Osteocyte (in vitro differentiated cells): Measurements from ENCODE around the gene MOB3B. TPM values are rescaled to one million over a fixed set of nuclear protein-coding genes. Genes with fewer than 3 reads are reported as not detected.

Experiments used
- DNase-seq: peaks from one replicate; pipeline ENCODE4 v3.0.0; 2021; ENCODE audit warnings: mixed read lengths; ENCODE audit not compliant: unreplicated experiment; ENCODE audit errors: extremely low spot score
- H3K27ac Mint-ChIP-seq: one replicate; pipeline ENCODE4 v1.8.0; 2021; ENCODE audit warnings: mild to moderate bottlenecking, mixed read lengths; ENCODE audit not compliant: unreplicated experiment
- H3K27me3 Mint-ChIP-seq: one replicate; pipeline ENCODE4 v1.8.0; 2021; ENCODE audit warnings: mixed read lengths; ENCODE audit not compliant: unreplicated experiment
- H3K36me3 Mint-ChIP-seq: one replicate; pipeline ENCODE4 v1.8.0; 2021; ENCODE audit warnings: mixed read lengths; ENCODE audit not compliant: unreplicated experiment
- H3K4me1 Mint-ChIP-seq: one replicate; pipeline ENCODE4 v1.8.0; 2021; ENCODE audit warnings: mixed read lengths; ENCODE audit not compliant: unreplicated experiment
- H3K4me3 Mint-ChIP-seq: one replicate; pipeline ENCODE4 v1.8.0; 2021; ENCODE audit warnings: mild to moderate bottlenecking, moderate library complexity, mixed read lengths; ENCODE audit not compliant: unreplicated experiment
- H3K9me3 Mint-ChIP-seq: one replicate; pipeline ENCODE4 v1.8.0; 2021; ENCODE audit warnings: mixed read lengths; ENCODE audit not compliant: unreplicated experiment
- total RNA-seq: library from RNA; stranded (reverse); gene quantifications from 2 replicates; pipeline ENCODE4 v1.2.1, GENCODE V29; 2021
- TF ChIP-seq, protein P1 (sequence below): fragments of 200-600 bp; sonication (generic); IDR thresholded peaks from 2 replicates; pipeline ENCODE4 v1.5.0; 2021; ENCODE audit warnings: antibody characterized with exemption, mild to moderate bottlenecking, moderate library complexity

The MOB3B gene
- total RNA-seq, 1 donor from 2014 or later, result 7.6 TPM

DNA sequence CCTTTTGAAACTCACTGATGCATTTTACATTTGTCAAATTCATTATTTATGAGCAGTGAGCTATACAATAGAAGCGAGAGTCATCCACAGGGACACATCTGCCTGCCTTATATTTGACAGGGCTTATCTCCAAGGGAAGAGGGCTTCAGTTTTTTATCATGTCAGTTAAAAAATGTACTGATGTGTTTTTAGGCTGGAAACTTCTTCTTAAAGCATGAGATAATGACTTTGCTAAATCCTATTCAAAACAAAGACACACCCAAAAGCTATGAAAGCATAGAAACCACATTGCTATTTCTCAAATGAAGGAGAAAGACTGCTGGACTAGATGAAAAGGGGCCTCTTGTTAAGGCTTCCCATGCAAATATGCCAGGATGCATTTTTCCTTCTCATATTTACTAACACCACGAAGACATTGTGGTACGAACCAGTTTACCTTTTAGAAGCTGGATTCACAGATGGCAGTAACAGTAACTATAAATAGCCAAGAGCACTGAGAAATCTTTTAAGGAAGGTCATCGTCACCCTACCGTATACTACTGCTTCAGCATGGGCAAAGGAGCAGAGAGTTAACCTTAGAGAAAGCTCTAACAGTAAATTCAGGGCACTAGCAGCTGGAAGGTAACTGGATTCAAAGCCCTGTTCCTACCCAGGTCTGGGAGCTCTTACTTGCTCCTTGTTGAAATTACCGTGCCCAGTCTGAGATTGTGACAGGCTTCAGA, 91.8 kb downstream of the MOB3B start:
- no peaks in the 10 kb centered on the region for H3K9me3 Mint-ChIP-seq
- peaks cover 22% of the 10 kb centered on the region for H3K4me1 Mint-ChIP-seq
- TF ChIP-seq, protein P1, sequence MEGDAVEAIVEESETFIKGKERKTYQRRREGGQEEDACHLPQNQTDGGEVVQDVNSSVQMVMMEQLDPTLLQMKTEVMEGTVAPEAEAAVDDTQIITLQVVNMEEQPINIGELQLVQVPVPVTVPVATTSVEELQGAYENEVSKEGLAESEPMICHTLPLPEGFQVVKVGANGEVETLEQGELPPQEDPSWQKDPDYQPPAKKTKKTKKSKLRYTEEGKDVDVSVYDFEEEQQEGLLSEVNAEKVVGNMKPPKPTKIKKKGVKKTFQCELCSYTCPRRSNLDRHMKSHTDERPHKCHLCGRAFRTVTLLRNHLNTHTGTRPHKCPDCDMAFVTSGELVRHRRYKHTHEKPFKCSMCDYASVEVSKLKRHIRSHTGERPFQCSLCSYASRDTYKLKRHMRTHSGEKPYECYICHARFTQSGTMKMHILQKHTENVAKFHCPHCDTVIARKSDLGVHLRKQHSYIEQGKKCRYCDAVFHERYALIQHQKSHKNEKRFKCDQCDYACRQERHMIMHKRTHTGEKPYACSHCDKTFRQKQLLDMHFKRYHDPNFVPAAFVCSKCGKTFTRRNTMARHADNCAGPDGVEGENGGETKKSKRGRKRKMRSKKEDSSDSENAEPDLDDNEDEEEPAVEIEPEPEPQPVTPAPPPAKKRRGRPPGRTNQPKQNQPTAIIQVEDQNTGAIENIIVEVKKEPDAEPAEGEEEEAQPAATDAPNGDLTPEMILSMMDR, result no peak
- H3K4me3 Mint-ChIP-seq, result no peak overlapping the region
- H3K27me3 Mint-ChIP-seq, result peaks cover 6% of the 10 kb centered on the region
- H3K27ac Mint-ChIP-seq, result peak overlapping the region; percentile 35
- H3K36me3 Mint-ChIP-seq, result no peaks in the 10 kb centered on the region
- no peak for DNase-seq

DNA sequence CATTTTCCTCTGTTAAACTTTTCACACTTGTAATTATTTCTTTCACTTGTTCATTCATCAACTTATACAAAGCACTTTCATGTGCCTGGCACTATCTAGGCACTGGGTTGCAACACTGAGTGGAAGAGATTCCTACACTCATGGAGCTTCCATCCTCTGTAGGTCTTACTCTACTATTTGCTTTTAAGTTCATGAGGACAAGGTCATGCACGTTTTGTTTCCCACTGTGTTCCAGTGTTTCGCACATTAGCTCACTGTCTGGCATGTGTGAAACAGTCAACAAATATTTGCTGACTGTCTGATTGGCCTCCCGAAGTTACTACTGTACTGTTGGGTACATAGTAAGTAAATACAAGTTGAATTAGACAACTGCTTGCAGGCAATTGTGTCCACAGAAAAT, 93.4 kb downstream of the MOB3B start:
- no peak for DNase-seq
- TF ChIP-seq, protein P1, result no peak
- no peaks in the 10 kb centered on the region for H3K9me3 Mint-ChIP-seq
- H3K27ac Mint-ChIP-seq, result no peak overlapping the region
- H3K4me3 Mint-ChIP-seq, result no peak overlapping the region
- no peaks in the 10 kb centered on the region for H3K36me3 Mint-ChIP-seq
- peaks cover 6% of the 10 kb centered on the region for H3K27me3 Mint-ChIP-seq
- peaks cover 30% of the 10 kb centered on the region for H3K4me1 Mint-ChIP-seq

DNA sequence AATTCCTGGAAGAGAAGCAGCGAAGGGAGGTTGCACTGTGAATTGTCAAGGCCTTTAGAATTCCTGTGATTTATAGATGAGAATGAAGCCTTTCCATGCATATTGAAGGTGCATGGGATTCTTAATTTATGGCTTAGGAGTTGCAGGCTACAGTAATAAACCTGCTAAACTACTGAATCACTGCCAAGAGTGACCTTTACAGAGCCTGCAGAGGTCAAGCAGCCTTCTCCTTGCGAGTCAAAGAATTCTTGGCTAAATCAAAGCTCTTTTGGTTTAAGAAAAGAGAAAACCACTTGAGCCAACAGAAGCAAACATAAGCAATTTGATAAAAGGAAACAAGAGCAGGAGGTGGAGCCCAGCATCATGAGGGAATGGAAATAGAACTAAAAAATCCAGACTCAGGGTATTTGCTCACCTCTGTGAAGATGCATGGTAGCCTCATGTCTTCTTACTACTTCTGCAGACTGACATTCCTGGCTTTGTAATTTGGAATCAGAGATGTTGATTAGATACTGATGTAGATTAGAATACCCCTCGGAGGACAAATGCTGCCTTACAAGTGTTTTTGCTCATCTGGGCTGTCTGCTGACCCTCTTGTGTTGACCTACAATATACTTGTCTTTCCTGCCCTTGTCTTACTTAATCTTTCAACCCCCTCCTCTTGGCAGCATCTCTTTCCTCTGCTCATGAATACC, 95.8 kb downstream of the MOB3B start:
- H3K4me1 Mint-ChIP-seq, result peaks cover 39% of the 10 kb centered on the region
- peaks cover 14% of the 10 kb centered on the region for H3K27me3 Mint-ChIP-seq
- no peak for DNase-seq
- TF ChIP-seq, protein P1, result no peak
- no peak overlapping the region for H3K4me3 Mint-ChIP-seq
- H3K27ac Mint-ChIP-seq, result no peak overlapping the region
- no peaks in the 10 kb centered on the region for H3K9me3 Mint-ChIP-seq
- H3K36me3 Mint-ChIP-seq, result no peaks in the 10 kb centered on the region

DNA sequence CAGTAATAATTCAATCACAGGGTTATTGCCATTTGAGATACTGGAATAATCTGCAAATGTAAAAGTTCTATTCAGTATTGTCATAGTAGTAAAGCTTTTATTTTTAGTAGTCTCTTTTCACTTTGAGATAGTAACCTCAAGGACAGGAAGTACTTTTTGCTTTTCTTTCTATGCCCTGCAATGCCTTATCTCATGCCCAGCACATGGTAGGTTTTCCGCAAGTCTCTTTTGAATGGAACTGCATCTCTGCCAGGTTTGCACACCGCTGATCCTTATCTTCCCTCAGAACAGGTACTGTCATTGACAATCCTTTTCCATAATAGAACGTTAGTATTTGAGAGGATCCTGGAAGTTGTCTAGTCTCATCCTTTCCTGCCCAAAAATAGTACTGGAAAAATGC, 97.3 kb downstream of the MOB3B start:
- H3K4me3 Mint-ChIP-seq, result no peak overlapping the region
- no peak overlapping the region for H3K27ac Mint-ChIP-seq
- peaks cover 26% of the 10 kb centered on the region for H3K4me1 Mint-ChIP-seq
- H3K27me3 Mint-ChIP-seq, result peaks cover 14% of the 10 kb centered on the region
- no peaks in the 10 kb centered on the region for H3K9me3 Mint-ChIP-seq
- no peak for DNase-seq
- TF ChIP-seq, protein P1, result no peak
- no peaks in the 10 kb centered on the region for H3K36me3 Mint-ChIP-seq

DNA sequence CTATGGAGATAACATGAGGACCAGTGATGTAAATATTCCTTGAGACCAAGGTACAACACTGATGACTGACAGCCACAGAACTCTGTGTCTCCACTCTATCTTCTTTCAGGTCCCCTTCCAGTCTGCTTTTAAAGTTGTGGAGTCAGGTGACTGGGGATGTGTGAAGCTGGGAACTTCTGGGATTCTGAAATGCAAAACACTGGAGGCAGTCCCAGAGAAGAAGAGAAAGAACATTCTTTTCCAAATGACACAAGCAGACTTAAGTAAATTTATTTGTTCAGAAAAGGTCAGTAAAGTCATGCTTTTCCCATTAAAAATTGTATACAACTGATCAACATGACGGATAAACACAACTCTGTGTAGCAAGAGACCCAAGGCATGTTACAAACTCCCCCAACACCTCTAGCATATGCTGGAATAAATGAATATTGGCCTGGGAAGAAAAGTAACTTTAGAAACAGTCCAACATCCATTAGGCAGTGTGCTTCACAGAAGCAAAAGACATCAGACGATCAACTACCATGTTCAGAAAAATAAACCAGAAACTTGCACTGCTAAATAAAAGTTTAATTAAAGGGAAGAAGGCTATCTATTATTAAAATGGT, 98.0 kb downstream of the MOB3B start:
- TF ChIP-seq, protein P1, result no peak
- H3K9me3 Mint-ChIP-seq, result no peaks in the 10 kb centered on the region
- peaks cover 14% of the 10 kb centered on the region for H3K27me3 Mint-ChIP-seq
- DNase-seq, result no peak
- no peak overlapping the region for H3K27ac Mint-ChIP-seq
- peaks cover 22% of the 10 kb centered on the region for H3K4me1 Mint-ChIP-seq
- H3K36me3 Mint-ChIP-seq, result no peaks in the 10 kb centered on the region
- no peak overlapping the region for H3K4me3 Mint-ChIP-seq
